Right ventricle myocardium inferior (tissue), 1 donor: Measurements from ENCODE around the gene LRRK1. TPM values are rescaled to one million over a fixed set of nuclear protein-coding genes. Genes with fewer than 3 reads are reported as not detected.

Source experiments
- ATAC-seq: fragments of 200-7000 bp; cut with Tn5 transposase; one replicate; pipeline ENCODE4 v1.9.1; 2020; ENCODE audit warnings: mild to moderate bottlenecking, moderate library complexity
- DNase-seq: peaks from one replicate; pipeline ENCODE4 v3.0.0; 2021; ENCODE audit errors: missing footprints
- intact Hi-C: fragments of 100-400 bp; cut with DNase I; formaldehyde crosslinking; loops from one replicate; pipeline ENCODE4 v1.11.0; 2022
- total RNA-seq: library from RNA; stranded (reverse); fragmentation: NEBNext Ultra II Directional; extraction: Animal tissue kit (Norgen Biotek cat#: 25700); gene quantifications from one replicate; pipeline ENCODE4 v1.2.1, GENCODE V29; 2021
- donor health status: DM: no; HTN: yes; CAD: no; lungs with severe emphysema.

The LRRK1 gene
- total RNA-seq, 1 donor from 2014 or later: 2.7 TPM

GRCh38 chr15:100902436-100903167 is 16.6 kb upstream of the LRRK1 start:
- DNase-seq: peak; percentile 78
- peak; percentile 85 for ATAC-seq
- intact Hi-C loops: no loop called here

- ATAC-seq (no peak), DNase-seq (no peak)
- intact Hi-C loops: no loop called here
These were observed 16.0 kb upstream of the LRRK1 start for GRCh38 chr15:100903168-100903554.

- no peak for ATAC-seq
These were observed 13.3 kb upstream of the LRRK1 start for GRCh38 chr15:100905850-100906249.

GRCh38 chr15:100908466-100908865 is 10.7 kb upstream of the LRRK1 start:
- ATAC-seq (no peak), DNase-seq (no peak)
- intact Hi-C loops: no loop called here

More at GRCh38 chr15:100905850-100906249, 13.3 kb upstream of the LRRK1 start:
- intact Hi-C loops: no loop called here
- no peak for DNase-seq

- no peak for ATAC-seq
These were observed 9.6 kb upstream of the LRRK1 start for GRCh38 chr15:100909565-100909964.

GRCh38 chr15:100909989-100910955 is 8.9 kb upstream of the LRRK1 start:
- intact Hi-C loops: no loop called here
- ATAC-seq (no peak), DNase-seq (no peak)

More at GRCh38 chr15:100909565-100909964, 9.6 kb upstream of the LRRK1 start:
- DNase-seq: no peak
- intact Hi-C loops: no loop called here

- DNase-seq (no peak), ATAC-seq (no peak)
- intact Hi-C loops: no loop called here
These were observed 8.1 kb upstream of the LRRK1 start for GRCh38 chr15:100911086-100911485.

- DNase-seq (no peak), ATAC-seq (peak; percentile 62)
- intact Hi-C loops: no loop called here
These were observed 5.2 kb upstream of the LRRK1 start for GRCh38 chr15:100913961-100914360.

GRCh38 chr15:100914876-100915275 is 4.3 kb upstream of the LRRK1 start:
- ATAC-seq (no peak), DNase-seq (no peak)
- intact Hi-C loops: loop anchor here (5.0 kb wide), 1 partner anchor 342 kb away; no protein-coding TSS in a partner anchor

GRCh38 chr15:100918034-100918689 is 995 bp upstream of the LRRK1 start:
- peak; percentile 92 for DNase-seq
- peak; percentile 94 for ATAC-seq
- intact Hi-C loops: loop anchor here (1.0 to 5.0 kb wide), 2 partner anchors 90 to 339 kb away; no protein-coding TSS in a partner anchor

- no peak for DNase-seq
- intact Hi-C loops: loop anchor here (5.0 kb wide), 1 partner anchor 338 kb away; no protein-coding TSS in a partner anchor
- ATAC-seq: no peak
These were observed 586 bp downstream of the LRRK1 start for GRCh38 chr15:100919481-100920405.

GRCh38 chr15:100920516-100921135 is 1.5 kb downstream of the LRRK1 start:
- DNase-seq: no peak
- ATAC-seq: no peak
- intact Hi-C loops: no loop called here

GRCh38 chr15:100922192-100923040 is 3.3 kb downstream of the LRRK1 start:
- ATAC-seq (no peak), DNase-seq (no peak)
- intact Hi-C loops: no loop called here

- DNase-seq (no peak), ATAC-seq (no peak)
- intact Hi-C loops: no loop called here
These were observed 3.9 kb downstream of the LRRK1 start for GRCh38 chr15:100923076-100923475.

- no peak for ATAC-seq
- no peak for DNase-seq
- intact Hi-C loops: no loop called here
These were observed 4.7 kb downstream of the LRRK1 start for GRCh38 chr15:100923902-100924301.

GRCh38 chr15:100924436-100924835 is 5.3 kb downstream of the LRRK1 start:
- DNase-seq: no peak
- no peak for ATAC-seq
- intact Hi-C loops: no loop called here

GRCh38 chr15:100925480-100925879 is 6.3 kb downstream of the LRRK1 start:
- no peak for ATAC-seq
- DNase-seq: no peak
- intact Hi-C loops: no loop called here
